Endothelial cell (in vitro differentiated cells): Measurements from ENCODE around the gene EFNA5. TPM values are rescaled to one million over a fixed set of nuclear protein-coding genes. Genes with fewer than 3 reads are reported as not detected.

Source experiments
- DNase-seq: peaks from one replicate; pipeline ENCODE4 v3.0.0; 2021; ENCODE audit warnings: low spot score
- H3K27ac Mint-ChIP-seq: one replicate; pipeline ENCODE4 v1.8.0; 2021; ENCODE audit warnings: mixed read lengths, inconsistent platforms; ENCODE audit not compliant: unreplicated experiment
- H3K27me3 Mint-ChIP-seq: one replicate; pipeline ENCODE4 v1.8.0; 2021; ENCODE audit warnings: mild to moderate bottlenecking, moderate library complexity, mixed read lengths, inconsistent platforms; ENCODE audit not compliant: unreplicated experiment
- H3K36me3 Mint-ChIP-seq: one replicate; pipeline ENCODE4 v1.8.0; 2021; ENCODE audit warnings: mild to moderate bottlenecking, low read depth, mixed read lengths, inconsistent platforms; ENCODE audit not compliant: unreplicated experiment
- H3K4me1 Mint-ChIP-seq: one replicate; pipeline ENCODE4 v1.8.0; 2021; ENCODE audit warnings: mild to moderate bottlenecking, mixed read lengths, inconsistent platforms; ENCODE audit not compliant: unreplicated experiment
- H3K4me3 Mint-ChIP-seq: one replicate; pipeline ENCODE4 v1.8.0; 2021; ENCODE audit warnings: mild to moderate bottlenecking, mixed read lengths, inconsistent platforms; ENCODE audit not compliant: unreplicated experiment
- H3K9me3 Mint-ChIP-seq: one replicate; pipeline ENCODE4 v1.8.0; 2021; ENCODE audit warnings: mixed read lengths, inconsistent platforms; ENCODE audit not compliant: unreplicated experiment
- CTCF ChIP-seq: fragments of 200-600 bp; sonication (generic); IDR thresholded peaks from one replicate; pipeline ENCODE4 v1.5.0; 2021; ENCODE audit warnings: antibody characterized with exemption; ENCODE audit not compliant: unreplicated experiment
- total RNA-seq: library from RNA; stranded (reverse); fragmentation: NEBNext Ultra II Directional; extraction: Animal tissue kit (Norgen Biotek cat#: 25700); gene quantifications from one replicate; pipeline ENCODE4 v1.2.1, GENCODE V29; 2021; ENCODE audit not compliant: unreplicated experiment

EFNA5 gene
- total RNA-seq, 1 donor from 2014 or later: 8.8 TPM

DNA sequence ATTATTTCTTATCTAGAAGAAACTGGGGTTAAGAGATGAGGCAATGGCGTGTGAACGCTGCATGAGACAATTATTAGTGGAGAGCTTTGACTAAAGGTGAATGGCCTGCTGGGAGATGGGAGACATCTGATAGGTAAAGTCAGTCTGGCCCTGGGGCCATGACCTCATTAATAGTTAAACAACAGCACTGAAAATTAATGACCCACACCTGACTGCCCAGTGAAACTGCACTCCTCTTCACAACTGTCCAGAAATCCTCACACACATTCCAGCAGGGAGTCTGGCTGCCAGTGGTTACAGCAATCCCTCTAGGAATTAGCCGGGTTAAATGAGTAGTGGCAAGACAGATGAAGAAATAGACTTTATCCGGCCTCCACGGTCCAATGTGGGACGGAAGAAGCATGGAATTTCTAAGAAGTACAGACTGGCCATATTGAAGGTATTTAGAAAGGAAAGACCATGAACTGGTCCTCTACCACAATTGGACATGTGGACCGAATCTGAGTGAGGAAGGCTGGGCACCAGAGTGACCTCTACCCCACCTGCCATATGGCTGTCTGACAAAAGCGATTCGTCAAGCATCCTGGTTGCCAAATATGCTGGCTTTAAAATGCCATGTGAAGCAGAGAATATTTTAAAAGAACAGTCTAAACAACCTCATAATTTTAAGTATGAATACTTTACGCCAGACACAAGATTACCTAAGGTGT is 138.4 kb downstream of the EFNA5 start:
- Mint-ChIP-seq H3K27me3 (no peaks in the 10 kb centered on the region), H3K4me1 (no peaks in the 10 kb centered on the region), H3K27ac (no peak overlapping the region), H3K4me3 (no peak overlapping the region), H3K9me3 (no peaks in the 10 kb centered on the region), H3K36me3 (no peaks in the 10 kb centered on the region)
- DNase-seq: no peak
- TF ChIP-seq CTCF: no peak

DNA sequence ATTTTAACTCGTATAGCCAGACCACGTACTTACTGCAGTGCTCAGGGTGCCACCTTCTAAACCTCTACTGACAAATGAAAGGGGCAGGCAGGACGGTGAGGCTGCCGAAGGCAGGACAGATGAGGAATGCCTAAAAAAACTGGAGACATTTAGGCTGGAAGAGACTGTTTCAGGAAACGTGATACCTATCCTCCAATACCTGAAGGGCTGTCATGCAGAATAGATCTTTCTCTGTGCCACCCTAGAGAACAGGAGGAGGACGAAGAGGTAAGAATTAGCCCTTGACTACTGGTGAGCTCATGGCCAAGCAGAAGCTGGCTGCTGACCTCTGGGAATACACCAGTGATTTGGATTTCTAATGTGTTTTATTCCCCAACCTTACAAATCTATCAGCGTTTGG is 139.4 kb downstream of the EFNA5 start:
- H3K4me3 Mint-ChIP-seq: no peak overlapping the region
- no peak for TF ChIP-seq CTCF
- DNase-seq: no peak
- H3K27me3 Mint-ChIP-seq: no peaks in the 10 kb centered on the region
- H3K4me1 Mint-ChIP-seq: no peaks in the 10 kb centered on the region
- no peaks in the 10 kb centered on the region for H3K36me3 Mint-ChIP-seq
- no peak overlapping the region for H3K27ac Mint-ChIP-seq
- no peaks in the 10 kb centered on the region for H3K9me3 Mint-ChIP-seq

DNA sequence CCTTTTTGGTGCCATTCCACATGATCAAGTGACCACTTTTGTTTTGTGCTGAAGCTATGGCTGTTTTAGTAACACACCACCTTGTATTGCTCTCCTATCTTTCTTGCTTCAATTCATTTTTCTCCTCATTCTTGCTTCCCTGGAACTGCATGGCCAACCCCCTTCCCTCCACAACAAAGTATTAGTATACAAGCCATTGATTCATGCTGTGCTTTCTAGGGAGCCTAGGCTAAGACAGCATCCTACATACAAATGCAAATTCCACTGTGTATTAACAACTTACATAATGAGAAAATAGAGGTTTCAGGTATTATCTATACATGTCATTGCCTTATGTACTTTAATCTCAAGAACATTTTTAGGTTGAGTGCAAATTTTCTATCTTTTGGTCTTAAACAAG is 141.1 kb downstream of the EFNA5 start:
- H3K9me3 Mint-ChIP-seq: no peaks in the 10 kb centered on the region
- no peaks in the 10 kb centered on the region for H3K27me3 Mint-ChIP-seq
- DNase-seq: no peak
- no peak for TF ChIP-seq CTCF
- no peaks in the 10 kb centered on the region for H3K36me3 Mint-ChIP-seq
- no peaks in the 10 kb centered on the region for H3K4me1 Mint-ChIP-seq
- H3K27ac Mint-ChIP-seq: no peak overlapping the region
- H3K4me3 Mint-ChIP-seq: no peak overlapping the region

GRCh38 chr5:107526270-107526937 is 144.3 kb downstream of the EFNA5 start:
- no peaks in the 10 kb centered on the region for H3K36me3 Mint-ChIP-seq
- no peaks in the 10 kb centered on the region for H3K4me1 Mint-ChIP-seq
- TF ChIP-seq CTCF: no peak
- H3K27ac Mint-ChIP-seq: no peak overlapping the region
- no peaks in the 10 kb centered on the region for H3K27me3 Mint-ChIP-seq
- no peak overlapping the region for H3K4me3 Mint-ChIP-seq
- DNase-seq: no peak
- no peaks in the 10 kb centered on the region for H3K9me3 Mint-ChIP-seq

DNA sequence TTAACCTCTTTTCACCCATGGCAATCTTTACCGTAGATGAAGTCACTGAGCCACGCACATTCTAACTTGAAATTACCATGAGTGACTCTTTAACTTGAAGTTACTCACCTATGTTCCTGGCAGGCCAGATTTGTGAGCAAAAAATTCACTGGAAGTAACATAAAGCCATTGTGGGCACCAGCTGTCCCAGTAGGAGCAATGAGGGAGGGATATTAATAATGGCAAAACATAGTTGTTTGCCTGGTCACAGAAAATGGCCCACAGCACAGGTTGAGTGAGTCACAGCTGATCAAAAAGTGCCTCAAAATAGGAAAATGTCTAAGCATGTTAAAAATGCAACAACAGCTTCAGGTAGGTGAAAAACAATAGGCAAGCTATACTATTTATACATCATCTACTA is 146.6 kb downstream of the EFNA5 start:
- H3K36me3 Mint-ChIP-seq: no peaks in the 10 kb centered on the region
- H3K9me3 Mint-ChIP-seq: no peaks in the 10 kb centered on the region
- no peak for TF ChIP-seq CTCF
- H3K27me3 Mint-ChIP-seq: peaks cover 3% of the 10 kb centered on the region
- no peak overlapping the region for H3K4me3 Mint-ChIP-seq
- peaks cover 5% of the 10 kb centered on the region for H3K4me1 Mint-ChIP-seq
- DNase-seq: no peak
- H3K27ac Mint-ChIP-seq: no peak overlapping the region
